ENCODE measurements around the gene PLIN3. TPM values are rescaled to one million over a fixed set of nuclear protein-coding genes. Genes with fewer than 3 reads are reported as not detected.

Gene PLIN3
- 100 to 1,000 TPM in 3 of 4 donors, 10 to 100 TPM in 1; 77.3 to 190 (median 145) TPM for polyA plus RNA-seq
- long read RNA-seq, donor 1, result 0 reads
- long read RNA-seq, donor 2, transcript PLIN3-201 (8 exons, 2,333 nt), result major isoform, 21 of 29 reads
- long read RNA-seq, donor 2, partial matches to known transcripts, result 6 of 29 reads
- long read RNA-seq, donor 2, other reads (novel, unspliced or antisense), result 0 of 29 reads
- long read RNA-seq, donor 3, transcript PLIN3-201 (8 exons, 2,333 nt), result major isoform, 25 of 92 reads
- long read RNA-seq, donor 3, partial matches to known transcripts, result 67 of 92 reads
- long read RNA-seq, donor 3, other reads (novel, unspliced or antisense), result 0 of 92 reads
- long read RNA-seq, donor 4, result 0 reads
- long read RNA-seq, donor 5, transcript PLIN3-201 (8 exons, 2,333 nt), result major isoform, 13 of 36 reads
- long read RNA-seq, donor 5, partial matches to known transcripts, result 23 of 36 reads
- long read RNA-seq, donor 5, other reads (novel, unspliced or antisense), result 0 of 36 reads
- long read RNA-seq, donor 6, transcript PLIN3-201 (8 exons, 2,333 nt), result major isoform, 42 of 86 reads
- long read RNA-seq, donor 6, partial matches to known transcripts, result 43 of 86 reads
- long read RNA-seq, donor 6, other reads (novel, unspliced or antisense), result 0 of 86 reads
- long read RNA-seq, donor 7, transcript PLIN3-201 (8 exons, 2,333 nt), result major isoform, 33 of 46 reads
- long read RNA-seq, donor 7, partial matches to known transcripts, result 11 of 46 reads
- long read RNA-seq, donor 7, other reads (novel, unspliced or antisense), result 0 of 46 reads
- long read RNA-seq, donor 8, partial matches to known transcripts, result 0 of 3 reads
- long read RNA-seq, donor 8, other reads (novel, unspliced or antisense), result 0 of 3 reads
- long read RNA-seq, donor 9, transcript PLIN3-201 (8 exons, 2,333 nt), result major isoform, 5 of 5 reads
- long read RNA-seq, donor 9, partial matches to known transcripts, result 0 of 5 reads
- long read RNA-seq, donor 9, other reads (novel, unspliced or antisense), result 0 of 5 reads
- long read RNA-seq, donor 10, transcript PLIN3-201 (8 exons, 2,333 nt), result major isoform, 28 of 46 reads
- long read RNA-seq, donor 10, partial matches to known transcripts, result 14 of 46 reads
- long read RNA-seq, donor 10, other reads (novel, unspliced or antisense), result 0 of 46 reads

GRCh38 chr19:4867534-4868285 lies at the start of gene PLIN3:
PLIN3 (minus strand) TSS chr19:4867667; CDS start chr19:4861394, 6,273 bp downstream.
- Histone ChIP-seq H3K9me3 (ENCODE audit: control insufficient read depth in 2 of 2, insufficient read depth in 1 of 2, low read depth in 1 of 2, low read length in 1 of 2) (peaks cover 0 to 3% of the 10 kb centered on the region in 2 donors), H3K4me3 (ENCODE audit: low read depth in 1 of 3, low read length in 3 of 3) (peak within 1 kb of the TSS; percentile 62 to 85 (median 68)), H3K27me3 (ENCODE audit: control insufficient read depth in 3 of 3, insufficient read depth in 3 of 3, low read length in 3 of 3) (no peaks in the 10 kb centered on the region), H3K4me1 (ENCODE audit: control insufficient read depth in 3 of 3, insufficient read depth in 2 of 3, low read depth in 1 of 3, low read length in 2 of 3) (peaks cover 0 to 5% (median 2%) of the 10 kb centered on the region in 3 donors), H3K36me3 (ENCODE audit: control insufficient read depth in 3 of 3, insufficient read depth in 2 of 3, low read depth in 1 of 3, low read length in 3 of 3) (peaks cover 0 to 22% (median 0%) of the 10 kb centered on the region in 3 donors), H3K27ac (ENCODE audit: low read depth in 1 of 3, low read length in 2 of 3) (peak within 1 kb of the TSS; percentile 85 to 92 (median 91))
- 1 to 5% (median 3%) methylated on average over 24 to 46 of the region's 46 CpGs for WGBS, 3 donors
- no peak for FAIRE-seq
- peak; percentile 95 to 97 for DNase-seq

- FAIRE-seq (no peak), DNase-seq (no peak)
- peak overlapping the region in 2 of 3 donors; percentile 28 to 29 for H3K4me3 ChIP-seq (ENCODE audit: low read depth in 1 of 3, low read length in 3 of 3)
- peak overlapping the region in 2 of 3 donors; percentile 52 to 59 for H3K27ac ChIP-seq (ENCODE audit: low read depth in 1 of 3, low read length in 2 of 3)
- H3K27me3 ChIP-seq (ENCODE audit: control insufficient read depth in 3 of 3, insufficient read depth in 3 of 3, low read length in 3 of 3), result no peaks in the 10 kb centered on the region
- H3K9me3 ChIP-seq (ENCODE audit: control insufficient read depth in 2 of 2, insufficient read depth in 1 of 2, low read depth in 1 of 2, low read length in 1 of 2), result no peaks in the 10 kb centered on the region
- 69 to 88% (median 74%) methylated on average over 41 of the region's 41 CpGs for WGBS, 3 donors
- peaks cover 0 to 36% (median 0%) of the 10 kb centered on the region in 3 donors for H3K36me3 ChIP-seq (ENCODE audit: control insufficient read depth in 3 of 3, insufficient read depth in 2 of 3, low read depth in 1 of 3, low read length in 3 of 3)
- peaks cover 0 to 2% (median 0%) of the 10 kb centered on the region in 3 donors for H3K4me1 ChIP-seq (ENCODE audit: control insufficient read depth in 3 of 3, insufficient read depth in 2 of 3, low read depth in 1 of 3, low read length in 2 of 3)
These were observed 49.0 kb upstream of the PLIN3 start for GRCh38 chr19:4916292-4917082.

- peak overlapping the region in 1 of 3 donors; percentile 63 for H3K27ac ChIP-seq (ENCODE audit: low read depth in 1 of 3, low read length in 2 of 3)
- peaks cover 0 to 31% (median 0%) of the 10 kb centered on the region in 3 donors for H3K36me3 ChIP-seq (ENCODE audit: control insufficient read depth in 3 of 3, insufficient read depth in 2 of 3, low read depth in 1 of 3, low read length in 3 of 3)
- peak overlapping the region in 1 of 3 donors; percentile 38 for H3K4me3 ChIP-seq (ENCODE audit: low read depth in 1 of 3, low read length in 3 of 3)
- 49 to 61% (median 50%) methylated on average over 23 of the region's 23 CpGs for WGBS, 3 donors
- H3K4me1 ChIP-seq (ENCODE audit: control insufficient read depth in 3 of 3, insufficient read depth in 2 of 3, low read depth in 1 of 3, low read length in 2 of 3), result peaks cover 0 to 13% (median 2%) of the 10 kb centered on the region in 3 donors
- peak; percentile 81 to 91 for DNase-seq
- H3K9me3 ChIP-seq (ENCODE audit: control insufficient read depth in 2 of 2, insufficient read depth in 1 of 2, low read depth in 1 of 2, low read length in 1 of 2), result no peaks in the 10 kb centered on the region
- no peaks in the 10 kb centered on the region for H3K27me3 ChIP-seq (ENCODE audit: control insufficient read depth in 3 of 3, insufficient read depth in 3 of 3, low read length in 3 of 3)
- no peak for FAIRE-seq
These were observed 47.5 kb upstream of the PLIN3 start for GRCh38 chr19:4914736-4915501.

GRCh38 chr19:4913996-4914735 lies 46.7 kb upstream of the PLIN3 start:
- H3K36me3 ChIP-seq (ENCODE audit: control insufficient read depth in 3 of 3, insufficient read depth in 2 of 3, low read depth in 1 of 3, low read length in 3 of 3), result peaks cover 0 to 31% (median 0%) of the 10 kb centered on the region in 3 donors
- peak overlapping the region in 1 of 3 donors; percentile 18 for H3K27ac ChIP-seq (ENCODE audit: low read depth in 1 of 3, low read length in 2 of 3)
- 71 to 83% (median 79%) methylated on average over 24 of the region's 24 CpGs for WGBS, 3 donors
- H3K27me3 ChIP-seq (ENCODE audit: control insufficient read depth in 3 of 3, insufficient read depth in 3 of 3, low read length in 3 of 3), result no peaks in the 10 kb centered on the region
- H3K4me3 ChIP-seq (ENCODE audit: low read depth in 1 of 3, low read length in 3 of 3), result peak overlapping the region in 1 of 3 donors; percentile 38
- DNase-seq (peak in 1 of 2 donors; percentile 13), FAIRE-seq (no peak)
- H3K4me1 ChIP-seq (ENCODE audit: control insufficient read depth in 3 of 3, insufficient read depth in 2 of 3, low read depth in 1 of 3, low read length in 2 of 3), result peaks cover 0 to 13% (median 2%) of the 10 kb centered on the region in 3 donors
- no peaks in the 10 kb centered on the region for H3K9me3 ChIP-seq (ENCODE audit: control insufficient read depth in 2 of 2, insufficient read depth in 1 of 2, low read depth in 1 of 2, low read length in 1 of 2)

GRCh38 chr19:4911786-4912672 lies 44.6 kb upstream of the PLIN3 start:
- FAIRE-seq (no peak), DNase-seq (peak; percentile 62 to 72)
- H3K27me3 ChIP-seq (ENCODE audit: control insufficient read depth in 3 of 3, insufficient read depth in 3 of 3, low read length in 3 of 3), result no peaks in the 10 kb centered on the region
- peak overlapping the region in 1 of 3 donors; percentile 51 for H3K4me3 ChIP-seq (ENCODE audit: low read depth in 1 of 3, low read length in 3 of 3)
- peak overlapping the region in 1 of 3 donors; percentile 52 for H3K27ac ChIP-seq (ENCODE audit: low read depth in 1 of 3, low read length in 2 of 3)
- WGBS, 3 donors, result 16 to 23% (median 20%) methylated on average over 29 of the region's 29 CpGs
- H3K9me3 ChIP-seq (ENCODE audit: control insufficient read depth in 2 of 2, insufficient read depth in 1 of 2, low read depth in 1 of 2, low read length in 1 of 2), result no peaks in the 10 kb centered on the region
- H3K36me3 ChIP-seq (ENCODE audit: control insufficient read depth in 3 of 3, insufficient read depth in 2 of 3, low read depth in 1 of 3, low read length in 3 of 3), result peaks cover 0 to 28% (median 0%) of the 10 kb centered on the region in 3 donors
- peaks cover 0 to 24% (median 2%) of the 10 kb centered on the region in 3 donors for H3K4me1 ChIP-seq (ENCODE audit: control insufficient read depth in 3 of 3, insufficient read depth in 2 of 3, low read depth in 1 of 3, low read length in 2 of 3)

- Histone ChIP-seq H3K27me3 (ENCODE audit: control insufficient read depth in 3 of 3, insufficient read depth in 3 of 3, low read length in 3 of 3) (no peaks in the 10 kb centered on the region), H3K36me3 (ENCODE audit: control insufficient read depth in 3 of 3, insufficient read depth in 2 of 3, low read depth in 1 of 3, low read length in 3 of 3) (peaks cover 0 to 22% (median 0%) of the 10 kb centered on the region in 3 donors), H3K27ac (ENCODE audit: low read depth in 1 of 3, low read length in 2 of 3) (peak overlapping the region in 1 of 3 donors; percentile 52), H3K4me1 (ENCODE audit: control insufficient read depth in 3 of 3, insufficient read depth in 2 of 3, low read depth in 1 of 3, low read length in 2 of 3) (peaks cover 0 to 24% (median 2%) of the 10 kb centered on the region in 3 donors), H3K4me3 (ENCODE audit: low read depth in 1 of 3, low read length in 3 of 3) (peak overlapping the region in 1 of 3 donors; percentile 51), H3K9me3 (ENCODE audit: control insufficient read depth in 2 of 2, insufficient read depth in 1 of 2, low read depth in 1 of 2, low read length in 1 of 2) (no peaks in the 10 kb centered on the region)
- DNase-seq, result no peak
- 39 to 49% (median 43%) methylated on average over 15 of the region's 15 CpGs for WGBS, 3 donors
- FAIRE-seq, result no peak
These were observed 43.8 kb upstream of the PLIN3 start for GRCh38 chr19:4911314-4911713.

All from small intestine (tissue), 16 donors.